Retinal pigment epithelial cell (primary cell): Measurements from ENCODE around the gene PPFIA4.
A peak's percentile ranks its signal among the peaks of the same experiment; 100 is the strongest.

Source experiments
- DNase-seq: peaks from one replicate; pipeline ENCODE4 v3.0.0-alpha.2; 2010; ENCODE audit warnings: low read depth
- H3K4me3 ChIP-seq: 2 replicates; pipeline ENCODE4 v1.5.1; 2011; ENCODE audit warnings: mild to moderate bottlenecking, low read length, control low read depth, moderate library complexity
- TF ChIP-seq, protein P1 (sequence below): conservative IDR thresholded peaks from 2 replicates; pipeline ENCODE4 v1.5.1; 2011; ENCODE audit warnings: low read depth, low read length, control low read depth, inconsistent platforms

Gene PPFIA4

DNA sequence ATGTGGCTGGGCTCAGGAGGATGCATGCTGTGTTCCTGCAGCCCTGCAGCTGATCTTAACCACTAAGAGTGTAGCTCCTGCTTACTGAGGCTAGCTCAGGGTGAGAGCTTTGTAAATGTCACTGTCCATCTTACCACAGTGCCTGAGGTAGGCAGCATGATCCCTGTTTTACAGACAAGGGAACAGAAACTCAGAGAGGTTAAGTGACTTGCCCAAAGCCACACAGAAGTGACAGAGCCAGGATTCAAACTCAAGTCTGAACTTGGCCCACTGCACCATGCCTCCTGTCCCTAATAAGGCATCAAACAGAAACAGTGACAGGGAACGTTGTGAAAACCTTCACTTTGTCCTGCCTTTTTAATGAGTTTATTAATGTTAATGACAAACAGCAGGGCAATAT, 27.9 kb downstream of the PPFIA4 start:
- TF ChIP-seq, protein P1, sequence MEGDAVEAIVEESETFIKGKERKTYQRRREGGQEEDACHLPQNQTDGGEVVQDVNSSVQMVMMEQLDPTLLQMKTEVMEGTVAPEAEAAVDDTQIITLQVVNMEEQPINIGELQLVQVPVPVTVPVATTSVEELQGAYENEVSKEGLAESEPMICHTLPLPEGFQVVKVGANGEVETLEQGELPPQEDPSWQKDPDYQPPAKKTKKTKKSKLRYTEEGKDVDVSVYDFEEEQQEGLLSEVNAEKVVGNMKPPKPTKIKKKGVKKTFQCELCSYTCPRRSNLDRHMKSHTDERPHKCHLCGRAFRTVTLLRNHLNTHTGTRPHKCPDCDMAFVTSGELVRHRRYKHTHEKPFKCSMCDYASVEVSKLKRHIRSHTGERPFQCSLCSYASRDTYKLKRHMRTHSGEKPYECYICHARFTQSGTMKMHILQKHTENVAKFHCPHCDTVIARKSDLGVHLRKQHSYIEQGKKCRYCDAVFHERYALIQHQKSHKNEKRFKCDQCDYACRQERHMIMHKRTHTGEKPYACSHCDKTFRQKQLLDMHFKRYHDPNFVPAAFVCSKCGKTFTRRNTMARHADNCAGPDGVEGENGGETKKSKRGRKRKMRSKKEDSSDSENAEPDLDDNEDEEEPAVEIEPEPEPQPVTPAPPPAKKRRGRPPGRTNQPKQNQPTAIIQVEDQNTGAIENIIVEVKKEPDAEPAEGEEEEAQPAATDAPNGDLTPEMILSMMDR, result no peak
- no peak for DNase-seq
- H3K4me3 ChIP-seq, result no peak overlapping the region

DNA sequence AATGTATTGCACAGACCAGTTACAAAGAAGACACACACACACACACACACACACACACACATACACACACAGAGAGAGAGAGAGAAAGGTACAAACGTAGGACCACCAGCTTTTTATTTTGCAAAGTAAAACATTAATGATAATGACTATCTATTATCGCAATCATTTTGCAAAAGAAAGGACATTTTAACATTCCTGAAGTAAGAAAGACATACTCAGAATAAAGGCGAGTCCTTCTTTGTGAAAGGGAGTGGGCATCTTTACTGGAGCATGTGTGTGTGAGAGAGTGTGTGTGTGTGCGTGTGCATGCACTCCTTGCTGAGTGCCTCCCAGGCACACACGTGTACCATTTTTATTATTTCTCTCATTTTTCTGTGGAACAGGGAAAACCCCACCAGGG, 28.4 kb downstream of the PPFIA4 start:
- TF ChIP-seq, protein P1, result no peak
- no peak for DNase-seq
- H3K4me3 ChIP-seq, result no peak overlapping the region

DNA sequence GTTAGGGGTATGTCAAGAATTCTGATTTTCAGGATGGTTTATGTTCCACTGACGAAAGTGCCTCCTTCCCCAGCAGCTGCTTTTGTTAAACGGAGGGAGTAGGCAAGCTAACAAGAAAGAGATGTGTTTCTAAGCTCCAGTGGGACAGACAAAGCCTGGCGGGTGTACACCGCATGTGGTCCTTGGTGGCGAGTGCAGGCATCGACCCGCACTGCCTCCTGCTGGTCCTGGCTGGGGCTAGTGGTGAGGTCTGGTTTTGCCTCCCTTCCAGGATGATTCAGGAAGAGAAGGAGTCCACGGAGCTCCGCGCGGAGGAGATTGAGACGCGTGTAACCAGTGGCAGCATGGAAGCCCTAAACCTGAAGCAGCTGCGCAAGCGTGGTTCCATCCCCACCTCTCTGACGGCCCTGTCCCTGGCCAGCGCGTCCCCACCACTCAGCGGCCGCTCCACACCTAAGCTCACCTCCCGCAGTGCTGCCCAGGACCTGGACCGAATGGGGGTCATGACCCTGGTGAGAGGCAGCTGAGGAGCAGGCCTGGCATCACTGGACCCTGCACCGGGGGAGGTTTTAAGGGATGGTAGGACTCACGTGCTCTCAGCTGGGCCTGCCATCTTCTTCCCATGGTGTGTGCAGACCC, 29.0 kb downstream of the PPFIA4 start:
- no peak for DNase-seq
- no peak overlapping the region for H3K4me3 ChIP-seq
- TF ChIP-seq, protein P1, result no peak

DNA sequence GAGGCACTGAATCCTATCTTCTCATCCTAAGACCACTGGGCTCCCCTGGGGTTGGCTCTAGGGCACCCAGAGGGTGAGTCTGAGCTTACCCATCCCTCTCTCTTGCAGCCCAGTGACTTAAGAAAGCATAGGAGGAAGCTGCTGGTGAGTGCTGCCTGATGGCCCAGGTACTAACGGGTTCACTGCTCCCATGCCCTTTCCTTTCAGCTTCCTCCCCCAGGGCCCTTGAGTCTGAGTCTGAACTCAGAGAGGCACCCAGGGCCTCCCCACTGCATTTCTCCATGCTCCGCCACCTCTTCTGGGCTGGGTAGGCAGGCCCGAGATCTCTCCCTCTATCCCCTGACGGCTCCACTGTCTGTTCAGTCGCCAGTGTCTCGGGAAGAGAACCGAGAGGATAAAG, 29.7 kb downstream of the PPFIA4 start:
- H3K4me3 ChIP-seq, result no peak overlapping the region
- TF ChIP-seq, protein P1, result no peak
- DNase-seq, result no peak

DNA sequence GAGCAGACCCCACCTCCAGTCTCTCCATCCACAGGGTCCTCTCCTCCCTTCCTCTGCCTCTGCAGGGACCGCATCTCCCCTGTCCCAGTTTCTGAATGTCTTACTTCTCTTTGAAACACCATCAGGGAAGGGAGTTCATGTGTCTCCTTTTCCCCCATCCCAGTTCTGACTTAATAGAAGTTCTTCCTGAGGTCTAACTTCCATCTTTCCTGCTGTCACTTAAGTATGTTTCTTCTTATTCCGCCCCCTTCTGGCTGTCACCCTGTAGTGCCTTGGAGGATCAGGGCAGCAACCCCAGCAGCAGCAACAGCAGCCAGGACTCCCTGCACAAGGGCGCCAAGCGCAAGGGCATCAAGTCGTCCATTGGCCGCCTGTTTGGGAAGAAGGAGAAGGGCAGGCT, 30.2 kb downstream of the PPFIA4 start:
- H3K4me3 ChIP-seq, result no peak overlapping the region
- no peak for DNase-seq
- TF ChIP-seq, protein P1, result peak; percentile 13

DNA sequence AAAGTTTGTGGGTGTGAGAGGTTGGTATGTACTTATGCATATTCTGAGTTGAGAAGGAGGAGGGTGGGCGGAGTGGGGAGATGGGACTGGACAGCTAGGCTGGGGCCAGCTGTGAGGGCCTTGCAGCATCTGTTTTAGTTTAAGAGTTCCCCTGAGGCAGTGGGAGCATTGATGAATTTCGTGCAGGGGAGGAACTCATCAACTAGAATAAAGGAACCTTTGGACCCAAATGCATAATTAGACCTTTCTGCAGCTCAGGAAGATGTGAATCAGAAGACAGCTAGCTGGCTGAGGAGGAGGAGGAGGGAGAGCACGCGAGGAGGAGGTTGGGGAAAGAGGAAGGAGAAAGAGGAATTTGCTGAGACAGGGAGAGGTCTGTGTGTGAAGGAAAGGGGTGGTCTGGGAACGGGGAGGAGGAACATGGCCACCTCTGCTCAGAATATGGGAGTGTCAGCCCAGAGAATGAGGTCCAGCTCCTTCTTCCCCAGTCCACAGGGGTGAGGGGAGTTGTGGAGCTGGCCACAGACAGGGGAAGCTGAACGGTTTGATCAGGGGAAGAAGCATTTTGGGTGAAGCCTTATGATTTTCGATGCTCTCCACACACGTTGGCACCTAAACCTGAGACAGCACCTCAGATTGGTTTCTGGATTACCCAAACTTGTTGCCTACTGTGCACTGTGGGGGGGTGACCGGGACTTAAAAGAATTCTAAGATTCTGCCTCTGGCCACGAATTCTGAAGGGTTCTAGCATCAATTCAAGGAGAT, 31.8 kb downstream of the PPFIA4 start:
- no peak overlapping the region for H3K4me3 ChIP-seq
- no peak for DNase-seq
- TF ChIP-seq, protein P1, result no peak

DNA sequence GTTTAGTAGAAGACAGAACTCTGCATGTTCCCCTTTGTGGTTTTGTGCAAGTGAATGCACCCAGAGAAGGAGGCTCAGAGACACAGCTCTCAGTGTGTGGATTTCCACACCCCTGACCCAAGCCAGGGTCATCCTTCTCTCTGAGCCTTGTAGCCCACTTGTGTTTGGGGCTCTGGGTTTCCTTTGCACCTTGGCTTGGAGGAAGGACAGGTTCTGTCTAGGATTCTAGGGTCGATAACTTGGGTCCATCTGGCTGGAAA, 32.3 kb downstream of the PPFIA4 start:
- H3K4me3 ChIP-seq, result no peak overlapping the region
- TF ChIP-seq, protein P1, result no peak
- no peak for DNase-seq
